KMS-11 (cell line): ENCODE measurements around the gene SULT1A1.
"Not testable (repeated sequence)": the region's sequence is repeated elsewhere in the genome, so short reads cannot be mapped to it uniquely, and the experiment has no call there.

Experiments
- H2AFZ ChIP-seq: fragments of 200-600 bp; sonication (generic); 2 replicates; pipeline ENCODE4 v1.6.1; 2016; ENCODE audit warnings: antibody characterized with exemption, mixed run types, low read depth
- H3K27ac ChIP-seq: fragments of 200-600 bp; sonication (generic); 2 replicates; pipeline ENCODE4 v1.6.1; 2016; ENCODE audit warnings: mild to moderate bottlenecking, mixed run types
- H3K27me3 ChIP-seq: fragments of 200-600 bp; sonication (generic); 2 replicates; pipeline ENCODE4 v1.6.1; 2017; ENCODE audit warnings: mild to moderate bottlenecking, low read depth, mixed run types, moderate library complexity; ENCODE audit not compliant: insufficient read depth
- H3K36me3 ChIP-seq: fragments of 200-600 bp; sonication (generic); 2 replicates; pipeline ENCODE4 v1.6.1; 2017; ENCODE audit warnings: mild to moderate bottlenecking, mixed run types; ENCODE audit not compliant: insufficient read depth
- H3K4me1 ChIP-seq: fragments of 200-600 bp; sonication (generic); 2 replicates; pipeline ENCODE4 v1.6.1; 2016; ENCODE audit warnings: mild to moderate bottlenecking, low read depth, mixed run types; ENCODE audit not compliant: poor library complexity, severe bottlenecking
- H3K4me2 ChIP-seq: fragments of 200-600 bp; sonication (generic); 2 replicates; pipeline ENCODE4 v1.7.0; 2016; ENCODE audit warnings: mild to moderate bottlenecking, mixed run types
- H3K4me3 ChIP-seq: fragments of 200-600 bp; sonication (generic); IDR thresholded peaks from 2 replicates; pipeline ENCODE4 v1.6.1; 2017; ENCODE audit warnings: low read depth, low read length, mixed read lengths; ENCODE audit not compliant: insufficient read depth
- H3K79me2 ChIP-seq: fragments of 200-600 bp; sonication (generic); 2 replicates; pipeline ENCODE4 v1.6.1; 2016; ENCODE audit warnings: low read depth, mixed run types; ENCODE audit not compliant: insufficient read depth
- H3K9ac ChIP-seq: fragments of 200-600 bp; sonication (generic); 2 replicates; pipeline ENCODE4 v1.6.1; 2016; ENCODE audit warnings: mild to moderate bottlenecking, mixed run types
- H4K20me1 ChIP-seq: fragments of 200-600 bp; sonication (generic); 2 replicates; pipeline ENCODE4 v1.6.1; 2016; ENCODE audit warnings: mild to moderate bottlenecking, mixed run types; ENCODE audit not compliant: insufficient read depth
- TF ChIP-seq, protein P1 (sequence below): fragments of 200-600 bp; sonication (generic); conservative IDR thresholded peaks from 2 replicates; pipeline ENCODE4 v1.6.1; 2017; ENCODE audit warnings: low read depth, mild to moderate bottlenecking, antibody characterized with exemption, low read length, moderate library complexity, mixed read lengths

SULT1A1 gene

DNA sequence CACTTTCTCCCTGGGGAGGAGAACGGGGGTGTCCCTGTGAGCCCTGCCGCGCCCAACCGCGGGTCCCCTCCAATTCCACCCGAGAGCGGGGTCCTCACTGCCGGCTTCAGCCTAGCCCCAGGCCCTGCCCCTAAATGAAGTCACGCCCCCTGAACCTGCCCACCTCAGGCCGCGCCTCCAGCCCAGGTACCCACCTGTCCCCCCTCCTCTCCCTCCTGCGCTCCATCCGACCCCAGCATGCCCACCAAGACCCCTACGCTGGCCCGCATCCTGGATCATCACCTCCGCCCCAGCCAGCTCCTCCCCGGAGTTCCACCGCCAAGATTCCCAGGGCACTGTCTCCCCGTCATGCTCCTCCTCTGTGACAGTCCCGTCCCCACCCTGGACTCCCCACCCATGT, 8.9 kb downstream of the SULT1A1 start:
- H3K27me3 ChIP-seq, H2AFZ ChIP-seq, H3K79me2 ChIP-seq, H3K27ac ChIP-seq, H3K4me2 ChIP-seq, H3K9ac ChIP-seq, H3K4me3 ChIP-seq, H4K20me1 ChIP-seq, H3K36me3 ChIP-seq: not testable (repeated sequence)
- peaks cover 16% of the 10 kb centered on the region for H3K4me1 ChIP-seq

DNA sequence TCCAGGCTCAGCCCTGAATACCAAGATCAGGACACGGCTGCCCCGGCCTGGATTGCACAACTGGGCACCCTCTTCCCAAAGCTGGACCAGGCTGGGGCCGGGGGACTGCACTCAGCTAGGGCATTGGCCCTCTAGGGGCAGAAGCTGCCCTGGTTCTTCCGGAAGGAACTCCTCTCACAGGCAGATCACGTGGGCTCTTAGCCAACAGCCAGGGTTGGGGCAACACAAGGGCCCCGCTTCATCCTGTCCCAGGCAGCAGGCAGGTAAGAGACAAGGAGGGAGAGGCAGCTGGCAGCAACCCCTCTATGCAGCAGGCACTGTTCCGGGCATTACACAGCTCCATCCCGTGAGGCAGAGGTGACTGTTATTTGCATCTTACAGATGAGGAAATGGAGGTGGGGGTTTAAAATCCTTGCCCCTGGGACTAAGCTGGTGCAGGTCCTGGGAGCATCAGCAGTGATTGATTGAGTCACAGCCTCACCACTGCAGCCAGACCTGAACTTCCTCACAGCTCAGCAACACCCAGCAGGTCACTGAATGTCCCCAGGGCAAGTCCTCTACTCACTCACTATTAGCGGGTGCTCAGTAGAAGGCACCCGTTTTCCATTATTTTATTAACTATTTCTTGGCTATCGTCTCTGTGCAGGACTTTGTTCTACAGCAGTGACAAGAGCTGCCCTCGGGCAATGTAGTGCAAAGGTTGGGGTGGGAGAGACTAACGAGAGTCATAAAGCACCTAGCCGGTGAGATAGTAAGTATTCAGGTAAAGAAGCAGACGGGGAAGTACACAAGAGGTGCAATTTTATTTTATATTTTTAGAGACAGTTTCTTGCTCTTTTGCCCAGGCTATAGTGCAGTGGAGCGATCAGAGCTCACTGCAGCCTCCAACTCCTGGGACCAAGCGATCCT, 10.2 kb downstream of the SULT1A1 start:
- H3K9ac ChIP-seq, H3K4me3 ChIP-seq, H3K27me3 ChIP-seq, H3K36me3 ChIP-seq, H3K4me2 ChIP-seq, H3K27ac ChIP-seq, H4K20me1 ChIP-seq, H2AFZ ChIP-seq, H3K79me2 ChIP-seq: not testable (repeated sequence)
- H3K4me1 ChIP-seq, result peaks cover 16% of the 10 kb centered on the region

DNA sequence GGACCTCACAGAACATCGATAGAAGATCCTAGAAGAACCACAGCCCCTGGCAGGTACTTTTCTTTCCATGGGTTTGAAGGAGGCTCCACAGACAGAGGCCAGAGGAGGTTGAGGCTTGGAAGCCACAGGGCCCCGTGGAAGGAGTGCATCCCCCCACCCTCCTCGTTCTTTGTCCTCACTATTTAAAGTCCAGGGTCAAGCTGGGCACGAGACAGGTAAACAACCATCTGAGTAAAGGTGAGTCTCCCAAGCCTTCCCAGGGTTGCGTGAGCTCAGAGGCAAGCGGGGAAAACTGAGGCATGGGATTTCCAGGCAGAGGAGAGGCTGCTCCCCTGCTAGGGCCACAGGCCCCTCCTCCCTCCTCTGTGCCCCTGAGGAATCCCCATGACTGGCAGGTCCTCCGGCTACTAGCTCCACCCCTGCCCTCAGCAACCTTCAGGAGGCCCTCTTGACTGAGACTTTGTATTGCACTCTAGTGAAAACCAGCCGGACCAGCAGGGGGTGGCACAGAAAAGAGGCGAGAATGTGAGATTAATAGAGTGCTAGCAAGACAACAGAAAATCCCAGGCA, 12.1 kb downstream of the SULT1A1 start:
- Histone ChIP-seq H3K79me2 (no peaks in the 10 kb centered on the region), H3K4me3 (no peak overlapping the region), H4K20me1 (no peaks in the 10 kb centered on the region), H2AFZ (no peak overlapping the region; the same call in 1 of the 2 replicates), H3K27ac (no peak overlapping the region), H3K27me3 (no peaks in the 10 kb centered on the region), H3K36me3 (no peaks in the 10 kb centered on the region), H3K4me2 (peak overlapping the region; percentile 41; the same call in 1 of the 2 replicates), H3K4me1 (peaks cover 16% of the 10 kb centered on the region), H3K9ac (no peak overlapping the region)
- TF ChIP-seq, protein P1, sequence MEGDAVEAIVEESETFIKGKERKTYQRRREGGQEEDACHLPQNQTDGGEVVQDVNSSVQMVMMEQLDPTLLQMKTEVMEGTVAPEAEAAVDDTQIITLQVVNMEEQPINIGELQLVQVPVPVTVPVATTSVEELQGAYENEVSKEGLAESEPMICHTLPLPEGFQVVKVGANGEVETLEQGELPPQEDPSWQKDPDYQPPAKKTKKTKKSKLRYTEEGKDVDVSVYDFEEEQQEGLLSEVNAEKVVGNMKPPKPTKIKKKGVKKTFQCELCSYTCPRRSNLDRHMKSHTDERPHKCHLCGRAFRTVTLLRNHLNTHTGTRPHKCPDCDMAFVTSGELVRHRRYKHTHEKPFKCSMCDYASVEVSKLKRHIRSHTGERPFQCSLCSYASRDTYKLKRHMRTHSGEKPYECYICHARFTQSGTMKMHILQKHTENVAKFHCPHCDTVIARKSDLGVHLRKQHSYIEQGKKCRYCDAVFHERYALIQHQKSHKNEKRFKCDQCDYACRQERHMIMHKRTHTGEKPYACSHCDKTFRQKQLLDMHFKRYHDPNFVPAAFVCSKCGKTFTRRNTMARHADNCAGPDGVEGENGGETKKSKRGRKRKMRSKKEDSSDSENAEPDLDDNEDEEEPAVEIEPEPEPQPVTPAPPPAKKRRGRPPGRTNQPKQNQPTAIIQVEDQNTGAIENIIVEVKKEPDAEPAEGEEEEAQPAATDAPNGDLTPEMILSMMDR, result peak; percentile 29; the same call in 1 of the 2 replicates

DNA sequence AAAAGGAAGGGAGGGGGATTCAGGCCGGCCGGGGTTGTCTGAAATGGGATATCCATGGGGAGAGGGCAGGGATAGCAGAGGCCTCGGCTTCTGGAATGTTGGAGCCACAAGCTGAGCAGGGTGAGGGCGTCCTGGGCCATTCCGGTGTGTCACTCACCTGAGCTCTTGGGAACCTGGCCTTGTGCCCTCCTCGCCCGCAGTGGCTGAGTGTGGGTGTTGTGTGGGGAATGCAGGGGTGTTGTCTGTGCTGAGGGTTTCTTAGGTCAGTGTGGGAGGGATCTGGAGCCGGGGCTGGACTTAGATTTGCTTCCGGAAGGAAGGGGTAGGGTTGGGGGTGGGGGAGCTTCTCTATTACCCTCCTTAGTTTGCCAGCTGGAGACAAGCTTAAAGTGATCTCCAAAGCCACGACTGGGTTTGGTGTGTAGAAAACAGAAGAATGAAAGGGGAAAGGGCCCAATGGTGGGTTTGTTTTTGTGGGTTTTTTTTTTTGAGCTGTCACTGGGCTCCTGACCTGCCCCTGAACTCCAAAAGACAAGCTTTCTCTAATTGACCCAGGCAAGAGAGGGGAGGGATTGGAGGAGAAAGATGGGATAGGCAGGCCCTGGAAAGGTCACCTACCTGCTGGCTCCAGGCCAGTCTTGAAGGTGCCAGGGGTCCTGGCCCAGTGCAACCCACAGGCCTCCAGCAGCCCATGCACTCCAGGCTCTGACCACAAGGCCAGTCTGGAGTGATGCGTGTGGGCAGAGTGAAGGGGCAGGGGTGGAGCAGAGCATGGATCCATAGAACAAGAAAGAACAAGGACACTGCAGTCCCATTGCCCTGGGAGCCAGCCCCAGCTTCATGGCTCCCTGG, 12.8 kb downstream of the SULT1A1 start, which contains the start of gene SULT1A2:
Gene SULT1A2 (minus strand): TSS at position 211 of the 852 bp plus-strand sequence. CDS start 1,120 bp downstream, outside the sequence.
- no peak within 1 kb of the TSS for H3K27ac ChIP-seq

More for the DNA sequence above, 12.8 kb downstream of the SULT1A1 start, which contains the start of gene SULT1A2:
- H3K4me1 ChIP-seq, result peaks cover 16% of the 10 kb centered on the region
- no peak within 1 kb of the TSS; the same call in 1 of the 2 replicates for H2AFZ ChIP-seq
- no peaks in the 10 kb centered on the region for H3K79me2 ChIP-seq
- H3K4me3 ChIP-seq, result no peak within 1 kb of the TSS
- no peaks in the 10 kb centered on the region for H3K27me3 ChIP-seq
- H3K9ac ChIP-seq, result no peak within 1 kb of the TSS
- H3K4me2 ChIP-seq, result peak within 1 kb of the TSS; percentile 41; the same call in 1 of the 2 replicates
- no peaks in the 10 kb centered on the region for H4K20me1 ChIP-seq
- TF ChIP-seq, protein P1, result no peak
- no peaks in the 10 kb centered on the region for H3K36me3 ChIP-seq
